Measurements from ENCODE around the gene ZNF782. TPM values are rescaled to one million over a fixed set of nuclear protein-coding genes. Genes with fewer than 3 reads are reported as not detected.

ZNF782 gene
- total RNA-seq, 1 donor from 2014 or later: 6.5 TPM

DNA sequence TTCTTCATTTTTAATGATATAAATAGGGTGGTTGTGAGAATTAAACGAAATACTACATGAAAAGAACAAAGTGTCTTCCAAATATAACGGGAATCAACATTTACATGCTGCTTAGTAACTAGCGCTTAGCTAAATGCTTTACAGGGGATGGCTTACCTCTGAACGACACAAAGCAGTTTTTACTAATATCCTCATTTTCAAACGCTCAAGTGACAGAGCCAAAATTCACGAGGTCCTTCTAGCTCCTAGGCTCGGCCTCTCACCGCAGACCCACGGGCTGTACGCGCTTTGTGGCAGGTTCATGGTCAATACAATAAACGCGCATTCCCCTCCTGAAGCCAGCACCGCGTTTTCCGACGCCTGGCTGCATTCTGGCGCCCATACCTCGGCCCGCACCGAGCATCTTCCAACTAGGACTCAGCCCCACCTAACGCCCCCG lies 76.9 kb downstream of the ZNF782 start:
- DNase-seq (ENCODE audit: low spot score): no peak
- Mint-ChIP-seq H3K9me3 (ENCODE audit: unreplicated experiment) (no peaks in the 10 kb centered on the region), H3K4me1 (ENCODE audit: unreplicated experiment) (peaks cover 11% of the 10 kb centered on the region), H3K27ac (ENCODE audit: unreplicated experiment) (no peak overlapping the region), H3K27me3 (ENCODE audit: unreplicated experiment) (peaks cover 1% of the 10 kb centered on the region), H3K4me3 (ENCODE audit: unreplicated experiment) (peak overlapping the region; percentile 99), H3K36me3 (ENCODE audit: low read depth, unreplicated experiment) (peaks cover 26% of the 10 kb centered on the region)
- TF ChIP-seq, protein P1, sequence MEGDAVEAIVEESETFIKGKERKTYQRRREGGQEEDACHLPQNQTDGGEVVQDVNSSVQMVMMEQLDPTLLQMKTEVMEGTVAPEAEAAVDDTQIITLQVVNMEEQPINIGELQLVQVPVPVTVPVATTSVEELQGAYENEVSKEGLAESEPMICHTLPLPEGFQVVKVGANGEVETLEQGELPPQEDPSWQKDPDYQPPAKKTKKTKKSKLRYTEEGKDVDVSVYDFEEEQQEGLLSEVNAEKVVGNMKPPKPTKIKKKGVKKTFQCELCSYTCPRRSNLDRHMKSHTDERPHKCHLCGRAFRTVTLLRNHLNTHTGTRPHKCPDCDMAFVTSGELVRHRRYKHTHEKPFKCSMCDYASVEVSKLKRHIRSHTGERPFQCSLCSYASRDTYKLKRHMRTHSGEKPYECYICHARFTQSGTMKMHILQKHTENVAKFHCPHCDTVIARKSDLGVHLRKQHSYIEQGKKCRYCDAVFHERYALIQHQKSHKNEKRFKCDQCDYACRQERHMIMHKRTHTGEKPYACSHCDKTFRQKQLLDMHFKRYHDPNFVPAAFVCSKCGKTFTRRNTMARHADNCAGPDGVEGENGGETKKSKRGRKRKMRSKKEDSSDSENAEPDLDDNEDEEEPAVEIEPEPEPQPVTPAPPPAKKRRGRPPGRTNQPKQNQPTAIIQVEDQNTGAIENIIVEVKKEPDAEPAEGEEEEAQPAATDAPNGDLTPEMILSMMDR (IDR thresholded peaks at IDR 0.05; ENCODE audit: unreplicated experiment): no peak

DNA sequence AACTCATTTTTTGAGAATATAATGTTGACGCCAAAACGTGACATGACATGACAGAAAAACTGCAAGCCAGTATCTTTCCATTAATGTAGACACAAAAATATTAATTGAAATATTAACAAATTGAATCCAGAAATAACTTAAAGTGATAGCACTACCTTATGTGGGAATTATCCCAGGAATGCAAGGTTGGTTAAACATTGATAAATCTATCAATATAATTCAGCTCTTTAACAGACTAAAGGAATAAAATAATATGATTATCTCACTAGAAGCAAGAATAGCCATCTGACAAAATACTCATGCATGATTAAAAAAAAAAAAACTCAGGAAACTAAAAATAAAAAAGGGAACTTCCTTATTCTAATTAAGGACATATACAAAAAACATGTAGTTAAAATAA lies 83.2 kb downstream of the ZNF782 start:
- Mint-ChIP-seq H3K4me3 (ENCODE audit: unreplicated experiment) (no peak overlapping the region), H3K36me3 (ENCODE audit: low read depth, unreplicated experiment) (peaks cover 87% of the 10 kb centered on the region), H3K9me3 (ENCODE audit: unreplicated experiment) (peaks cover 23% of the 10 kb centered on the region)

DNA sequence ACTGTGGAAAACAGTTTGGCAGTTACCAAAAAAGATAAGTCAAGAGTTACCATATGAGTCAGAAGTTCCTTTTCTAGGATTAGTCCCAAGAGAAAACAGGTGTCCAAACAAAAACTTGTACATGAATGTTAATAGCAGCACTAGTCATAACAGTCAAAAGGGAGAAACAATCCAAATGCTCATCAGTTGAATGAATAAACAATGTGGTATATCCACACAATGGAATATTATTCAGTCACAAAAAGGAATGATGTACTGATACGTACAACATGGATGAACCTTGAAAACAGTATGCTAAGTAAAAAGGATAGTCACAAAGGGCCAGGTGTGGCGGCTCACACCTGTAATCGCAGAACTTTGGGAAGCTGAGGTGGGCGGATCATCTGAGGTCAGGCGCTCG lies 84.3 kb downstream of the ZNF782 start:
- H3K36me3 Mint-ChIP-seq (ENCODE audit: low read depth, unreplicated experiment): peaks cover 94% of the 10 kb centered on the region
- H3K9me3 Mint-ChIP-seq (ENCODE audit: unreplicated experiment): peaks cover 28% of the 10 kb centered on the region
- no peak for DNase-seq (ENCODE audit: low spot score)
- H3K27me3 Mint-ChIP-seq (ENCODE audit: unreplicated experiment): peaks cover 1% of the 10 kb centered on the region
- TF ChIP-seq, protein P1 (IDR thresholded peaks at IDR 0.05; ENCODE audit: unreplicated experiment): no peak
- H3K4me1 Mint-ChIP-seq (ENCODE audit: unreplicated experiment): no peaks in the 10 kb centered on the region
- H3K27ac Mint-ChIP-seq (ENCODE audit: unreplicated experiment): no peak overlapping the region
- peak overlapping the region; percentile 79 for H3K4me3 Mint-ChIP-seq (ENCODE audit: unreplicated experiment)

More for the DNA sequence above, 83.2 kb downstream of the ZNF782 start:
- Mint-ChIP-seq H3K27ac (ENCODE audit: unreplicated experiment) (no peak overlapping the region), H3K4me1 (ENCODE audit: unreplicated experiment) (no peaks in the 10 kb centered on the region), H3K27me3 (ENCODE audit: unreplicated experiment) (peaks cover 1% of the 10 kb centered on the region)
- TF ChIP-seq, protein P1 (IDR thresholded peaks at IDR 0.05; ENCODE audit: unreplicated experiment): no peak
- no peak for DNase-seq (ENCODE audit: low spot score)

Other genes with a start within 250 kb of the ZNF782 start
- 21.4 TPM for gene CDC14B, start 234.7 kb downstream of the ZNF782 start, total RNA-seq (ENCODE audit: unreplicated experiment)
- gene PRXL2C, start 199.2 kb downstream of the ZNF782 start, total RNA-seq (ENCODE audit: unreplicated experiment): 17.5 TPM
- gene ZNF510, start 76.4 kb downstream of the ZNF782 start, total RNA-seq (ENCODE audit: unreplicated experiment): 17.6 TPM
- gene NUTM2G, start 74.3 kb upstream of the ZNF782 start, total RNA-seq (ENCODE audit: unreplicated experiment): not detected
- gene CTSV, start 184.6 kb upstream of the ZNF782 start, total RNA-seq (ENCODE audit: unreplicated experiment): 20.4 TPM